HepG2 (cell line): ENCODE data around the gene ARHGAP23. TPM values are rescaled to one million over a fixed set of nuclear protein-coding genes. Genes with fewer than 3 reads are reported as not detected.

ENCODE experiments used
- AKAP8 ChIP-seq: sonication (generic); formaldehyde crosslinking; IDR thresholded peaks from 2 replicates; pipeline ENCODE4 v1.5.1; 2020; ENCODE audit warnings: mild to moderate bottlenecking, missing genetic modification reagents
- ATF7-NPFF ChIP-seq: sonication (generic); formaldehyde crosslinking; IDR thresholded peaks from 2 replicates; pipeline ENCODE4 v1.8.1; 2023; ENCODE audit warnings: mild to moderate bottlenecking, low read depth, missing genetic modification reagents, moderate library complexity
- BRCA1 ChIP-seq: sonication (generic); formaldehyde crosslinking; IDR thresholded peaks from 2 replicates; pipeline ENCODE4 v1.4.0; 2020; ENCODE audit warnings: missing genetic modification reagents
- CREM ChIP-seq, 2 experiments: sonication (generic) in 1 of 2; formaldehyde crosslinking in 1 of 2; IDR thresholded peaks; 2 replicates each; pipeline versions ENCODE4 v1.4.0 to v1.6.1; 2016 to 2020; ENCODE audit warnings: antibody characterized with exemption in 1 of 2, mild to moderate bottlenecking in 1 of 2, missing genetic modification reagents in 1 of 2
- HHEX ChIP-seq: IDR thresholded peaks from 2 replicates; pipeline ENCODE4 v1.6.1; 2016; ENCODE audit warnings: control low read depth
- HOXA9 ChIP-seq: sonication (generic); formaldehyde crosslinking; IDR thresholded peaks from 2 replicates; pipeline ENCODE4 v1.8.1; 2022; ENCODE audit warnings: missing genetic modification reagents, mild to moderate bottlenecking, moderate library complexity, borderline replicate concordance
- TAF1 ChIP-seq: sonication (generic); formaldehyde crosslinking; IDR thresholded peaks from 2 replicates; pipeline ENCODE4 v1.4.0; 2020; ENCODE audit warnings: missing genetic modification reagents
- TBP ChIP-seq: sonication (generic); formaldehyde crosslinking; IDR thresholded peaks from 2 replicates; pipeline ENCODE4 v1.5.0; 2020; ENCODE audit warnings: missing genetic modification reagents
- ZBTB34 ChIP-seq: sonication (generic); formaldehyde crosslinking; IDR thresholded peaks from 2 replicates; pipeline ENCODE4 v1.8.0; 2022; ENCODE audit warnings: mild to moderate bottlenecking, missing genetic modification reagents
- ZNF17 ChIP-seq: sonication (generic); formaldehyde crosslinking; IDR thresholded peaks from 2 replicates; pipeline ENCODE4 v1.5.0; 2020; ENCODE audit warnings: mild to moderate bottlenecking, missing genetic modification reagents
- ZNF30 ChIP-seq: sonication (generic); formaldehyde crosslinking; IDR thresholded peaks from 2 replicates; pipeline ENCODE4 v1.5.0; 2020; ENCODE audit warnings: mild to moderate bottlenecking, missing genetic modification reagents
- ZNF441 ChIP-seq: sonication (generic); formaldehyde crosslinking; IDR thresholded peaks from 2 replicates; pipeline ENCODE4 v1.7.0; 2021; ENCODE audit warnings: missing genetic modification reagents, borderline replicate concordance
- ZNF558 ChIP-seq: sonication (generic); formaldehyde crosslinking; IDR thresholded peaks from 2 replicates; pipeline ENCODE4 v1.9.0; 2022; ENCODE audit warnings: mild to moderate bottlenecking, missing genetic modification reagents, borderline replicate concordance
- ZNF660 ChIP-seq: sonication (generic); formaldehyde crosslinking; IDR thresholded peaks from 2 replicates; pipeline ENCODE4 v1.5.1; 2020; ENCODE audit warnings: mild to moderate bottlenecking, low read depth, missing genetic modification reagents, borderline replicate concordance
- ZNF766 ChIP-seq: sonication (generic); formaldehyde crosslinking; IDR thresholded peaks from 2 replicates; pipeline ENCODE4 v1.5.0; 2020; ENCODE audit warnings: missing genetic modification reagents, borderline replicate concordance
- ZNF792 ChIP-seq: IDR thresholded peaks from 2 replicates; pipeline ENCODE4 v1.6.1; 2016
- polyA plus RNA-seq, 8 experiments: library from polyadenylated mRNA; depleted of rRNA in 3 of 8; stranded (reverse) in 7 of 8; unstranded in 1 of 8; fragments of >200 nt; fragmentation: Illumina TruSeq in 4 of 8; extraction: Trizol in 4 of 8; gene quantifications; 2 replicates each; pipeline versions ENCODE4 v1.2.1 to v1.2.3, GENCODE V29; 2011 to 2016; ENCODE audit warnings: low read depth in 4 of 8, missing spikeins in 1 of 8, mixed read lengths in 1 of 8; ENCODE audit not compliant: insufficient read depth in 1 of 8
- total RNA-seq, 5 experiments: library from RNA; depleted of rRNA; stranded (reverse); fragments of >200 nt; fragmentation: Illumina TruSeq; extraction: Trizol; gene quantifications; 2 replicates each; pipeline ENCODE4 v1.2.3, GENCODE V29; 2016; ENCODE audit warnings: low read depth in 1 of 5
- TF ChIP-seq, protein P1 (sequence below): sonication (generic); formaldehyde crosslinking; IDR thresholded peaks from 2 replicates; pipeline ENCODE4 v1.5.1; 2020; ENCODE audit warnings: mild to moderate bottlenecking, missing genetic modification reagents, moderate library complexity
- TF ChIP-seq, protein P2 (sequence below): sonication (generic); formaldehyde crosslinking; IDR thresholded peaks from 2 replicates; pipeline ENCODE4 v1.4.0; 2020; ENCODE audit warnings: mild to moderate bottlenecking, missing genetic modification reagents
- TF ChIP-seq, protein P3 (sequence below): sonication (generic); formaldehyde crosslinking; IDR thresholded peaks from 2 replicates; pipeline ENCODE4 v1.4.0; 2020; ENCODE audit warnings: mild to moderate bottlenecking, missing genetic modification reagents

ARHGAP23 gene
- total and polyA plus RNA-seq, 2 of the 13 experiments (the other 11 are each of a cell fraction or from before 2014, with no cell fraction given) = 0.03 TPM; not detected in 1

- no peak; the same call in 1 of the 2 replicates for TF ChIP-seq ATF7-NPFF (CRISPR knock-in tag)
- TF ChIP-seq HOXA9 = peak; percentile 46; the same call in 1 of the 2 replicates
- TF ChIP-seq ZNF17 (CRISPR knock-in tag) = no peak
- peak; percentile 3; the same call in 1 of the 2 replicates for TF ChIP-seq ZNF30
- TF ChIP-seq, protein P1, sequence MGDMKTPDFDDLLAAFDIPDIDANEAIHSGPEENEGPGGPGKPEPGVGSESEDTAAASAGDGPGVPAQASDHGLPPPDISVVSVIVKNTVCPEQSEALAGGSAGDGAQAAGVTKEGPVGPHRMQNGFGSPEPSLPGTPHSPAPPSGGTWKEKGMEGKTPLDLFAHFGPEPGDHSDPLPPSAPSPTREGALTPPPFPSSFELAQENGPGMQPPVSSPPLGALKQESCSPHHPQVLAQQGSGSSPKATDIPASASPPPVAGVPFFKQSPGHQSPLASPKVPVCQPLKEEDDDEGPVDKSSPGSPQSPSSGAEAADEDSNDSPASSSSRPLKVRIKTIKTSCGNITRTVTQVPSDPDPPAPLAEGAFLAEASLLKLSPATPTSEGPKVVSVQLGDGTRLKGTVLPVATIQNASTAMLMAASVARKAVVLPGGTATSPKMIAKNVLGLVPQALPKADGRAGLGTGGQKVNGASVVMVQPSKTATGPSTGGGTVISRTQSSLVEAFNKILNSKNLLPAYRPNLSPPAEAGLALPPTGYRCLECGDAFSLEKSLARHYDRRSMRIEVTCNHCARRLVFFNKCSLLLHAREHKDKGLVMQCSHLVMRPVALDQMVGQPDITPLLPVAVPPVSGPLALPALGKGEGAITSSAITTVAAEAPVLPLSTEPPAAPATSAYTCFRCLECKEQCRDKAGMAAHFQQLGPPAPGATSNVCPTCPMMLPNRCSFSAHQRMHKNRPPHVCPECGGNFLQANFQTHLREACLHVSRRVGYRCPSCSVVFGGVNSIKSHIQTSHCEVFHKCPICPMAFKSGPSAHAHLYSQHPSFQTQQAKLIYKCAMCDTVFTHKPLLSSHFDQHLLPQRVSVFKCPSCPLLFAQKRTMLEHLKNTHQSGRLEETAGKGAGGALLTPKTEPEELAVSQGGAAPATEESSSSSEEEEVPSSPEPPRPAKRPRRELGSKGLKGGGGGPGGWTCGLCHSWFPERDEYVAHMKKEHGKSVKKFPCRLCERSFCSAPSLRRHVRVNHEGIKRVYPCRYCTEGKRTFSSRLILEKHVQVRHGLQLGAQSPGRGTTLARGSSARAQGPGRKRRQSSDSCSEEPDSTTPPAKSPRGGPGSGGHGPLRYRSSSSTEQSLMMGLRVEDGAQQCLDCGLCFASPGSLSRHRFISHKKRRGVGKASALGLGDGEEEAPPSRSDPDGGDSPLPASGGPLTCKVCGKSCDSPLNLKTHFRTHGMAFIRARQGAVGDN (CRISPR knock-in tag) = peak; percentile 91
- TF ChIP-seq BRCA1 (CRISPR knock-in tag) = no peak
- no peak for TF ChIP-seq HHEX (CRISPR knock-in tag)
- no peak for TF ChIP-seq ZNF660
- TF ChIP-seq, protein P2, sequence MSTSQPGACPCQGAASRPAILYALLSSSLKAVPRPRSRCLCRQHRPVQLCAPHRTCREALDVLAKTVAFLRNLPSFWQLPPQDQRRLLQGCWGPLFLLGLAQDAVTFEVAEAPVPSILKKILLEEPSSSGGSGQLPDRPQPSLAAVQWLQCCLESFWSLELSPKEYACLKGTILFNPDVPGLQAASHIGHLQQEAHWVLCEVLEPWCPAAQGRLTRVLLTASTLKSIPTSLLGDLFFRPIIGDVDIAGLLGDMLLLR (CRISPR knock-in tag) = no peak
- peak; percentile 43; the same call in 1 of the 2 replicates for TF ChIP-seq ZBTB34
- TF ChIP-seq ZNF766 (CRISPR knock-in tag) = no peak
- TF ChIP-seq CREM (IDR thresholded peaks at IDR 0.05) = no peak
- TF ChIP-seq CREM (CRISPR knock-in tag; IDR thresholded peaks at IDR 0.05) = no peak
- TF ChIP-seq AKAP8 = peak; percentile 86
- TF ChIP-seq TAF1 (CRISPR knock-in tag) = peak; percentile 38; the same call in 1 of the 2 replicates
- no peak for TF ChIP-seq ZNF558 (CRISPR knock-in tag)
- peak; percentile 87 for TF ChIP-seq ZNF792 (CRISPR knock-in tag)
- TF ChIP-seq TBP (CRISPR knock-in tag) = no peak
- TF ChIP-seq, protein P3, sequence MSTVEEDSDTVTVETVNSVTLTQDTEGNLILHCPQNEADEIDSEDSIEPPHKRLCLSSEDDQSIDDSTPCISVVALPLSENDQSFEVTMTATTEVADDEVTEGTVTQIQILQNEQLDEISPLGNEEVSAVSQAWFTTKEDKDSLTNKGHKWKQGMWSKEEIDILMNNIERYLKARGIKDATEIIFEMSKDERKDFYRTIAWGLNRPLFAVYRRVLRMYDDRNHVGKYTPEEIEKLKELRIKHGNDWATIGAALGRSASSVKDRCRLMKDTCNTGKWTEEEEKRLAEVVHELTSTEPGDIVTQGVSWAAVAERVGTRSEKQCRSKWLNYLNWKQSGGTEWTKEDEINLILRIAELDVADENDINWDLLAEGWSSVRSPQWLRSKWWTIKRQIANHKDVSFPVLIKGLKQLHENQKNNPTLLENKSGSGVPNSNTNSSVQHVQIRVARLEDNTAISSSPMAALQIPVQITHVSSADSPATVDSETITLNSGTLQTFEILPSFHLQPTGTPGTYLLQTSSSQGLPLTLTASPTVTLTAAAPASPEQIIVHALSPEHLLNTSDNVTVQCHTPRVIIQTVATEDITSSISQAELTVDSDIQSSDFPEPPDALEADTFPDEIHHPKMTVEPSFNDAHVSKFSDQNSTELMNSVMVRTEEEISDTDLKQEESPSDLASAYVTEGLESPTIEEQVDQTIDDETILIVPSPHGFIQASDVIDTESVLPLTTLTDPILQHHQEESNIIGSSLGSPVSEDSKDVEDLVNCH (CRISPR knock-in tag) = no peak
- TF ChIP-seq ZNF441 = peak; percentile 43; the same call in 1 of the 2 replicates
- TF ChIP-seq, all 625 proteins: peak for 183
Observed at GRCh38 chr17:38559051-38559879, 131.0 kb downstream of the ARHGAP23 start (continued).
